ENCODE measurements around the gene LPAR1.

DNA sequence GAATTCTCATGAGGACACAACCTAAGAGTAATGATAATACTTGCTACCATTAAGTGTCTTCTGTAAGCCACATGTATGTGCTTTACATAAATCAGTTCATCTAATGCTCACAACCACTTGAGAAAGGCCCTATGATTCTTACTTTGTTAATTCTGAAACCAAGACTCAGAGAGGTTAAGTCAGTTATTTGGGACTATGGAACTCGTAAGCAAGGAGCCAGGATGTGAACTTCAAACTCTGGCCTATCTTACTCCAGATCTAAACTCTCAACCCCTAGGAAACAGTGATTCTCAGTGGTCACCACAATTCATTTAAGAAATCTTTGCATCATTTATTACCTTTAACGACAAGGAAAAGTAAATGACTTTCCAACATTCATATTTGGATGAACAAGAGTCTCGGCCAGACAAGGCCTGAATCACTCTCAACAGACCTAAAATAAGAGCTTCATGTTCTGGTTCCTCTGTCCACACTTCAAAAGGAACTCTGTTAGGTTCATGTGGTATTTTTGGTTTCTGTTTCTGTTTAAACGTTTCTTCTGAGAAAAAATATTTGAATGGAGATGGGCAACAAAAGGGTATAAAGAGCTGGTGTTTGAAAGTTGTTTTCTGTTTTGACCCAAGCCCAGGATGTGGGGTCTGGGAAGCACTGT, 104.8 kb downstream of the LPAR1 start:
- TF ChIP-seq RNF2 (IDR thresholded peaks at IDR 0.05; ENCODE audit: borderline replicate concordance, low read depth, low read length, missing control alignments, poor library complexity, severe bottlenecking) (no peak), POLR2AphosphoS5 (IDR thresholded peaks at IDR 0.05; ENCODE audit: low read depth, low read length) (no peak), EZH2 (IDR thresholded peaks at IDR 0.05; ENCODE audit: low read depth, low read length, severe bottlenecking) (no peak), RAD21 (IDR thresholded peaks at IDR 0.05 in 1 of 2, conservative IDR thresholded peaks at IDR 0.05 in 1 of 2; ENCODE audit: low read depth in 2 of 2, low read length in 2 of 2) (no peak), GABPA (IDR thresholded peaks at IDR 0.05; ENCODE audit: borderline replicate concordance, insufficient read depth, low read length) (no peak)
- TF ChIP-seq, protein P1, sequence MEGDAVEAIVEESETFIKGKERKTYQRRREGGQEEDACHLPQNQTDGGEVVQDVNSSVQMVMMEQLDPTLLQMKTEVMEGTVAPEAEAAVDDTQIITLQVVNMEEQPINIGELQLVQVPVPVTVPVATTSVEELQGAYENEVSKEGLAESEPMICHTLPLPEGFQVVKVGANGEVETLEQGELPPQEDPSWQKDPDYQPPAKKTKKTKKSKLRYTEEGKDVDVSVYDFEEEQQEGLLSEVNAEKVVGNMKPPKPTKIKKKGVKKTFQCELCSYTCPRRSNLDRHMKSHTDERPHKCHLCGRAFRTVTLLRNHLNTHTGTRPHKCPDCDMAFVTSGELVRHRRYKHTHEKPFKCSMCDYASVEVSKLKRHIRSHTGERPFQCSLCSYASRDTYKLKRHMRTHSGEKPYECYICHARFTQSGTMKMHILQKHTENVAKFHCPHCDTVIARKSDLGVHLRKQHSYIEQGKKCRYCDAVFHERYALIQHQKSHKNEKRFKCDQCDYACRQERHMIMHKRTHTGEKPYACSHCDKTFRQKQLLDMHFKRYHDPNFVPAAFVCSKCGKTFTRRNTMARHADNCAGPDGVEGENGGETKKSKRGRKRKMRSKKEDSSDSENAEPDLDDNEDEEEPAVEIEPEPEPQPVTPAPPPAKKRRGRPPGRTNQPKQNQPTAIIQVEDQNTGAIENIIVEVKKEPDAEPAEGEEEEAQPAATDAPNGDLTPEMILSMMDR (IDR thresholded peaks at IDR 0.05; ENCODE audit: control extremely low read depth in 1 of 3, insufficient read depth in 1 of 3, low read depth in 1 of 3, low read length in 3 of 3) = no peak
- TF ChIP-seq, protein P2, sequence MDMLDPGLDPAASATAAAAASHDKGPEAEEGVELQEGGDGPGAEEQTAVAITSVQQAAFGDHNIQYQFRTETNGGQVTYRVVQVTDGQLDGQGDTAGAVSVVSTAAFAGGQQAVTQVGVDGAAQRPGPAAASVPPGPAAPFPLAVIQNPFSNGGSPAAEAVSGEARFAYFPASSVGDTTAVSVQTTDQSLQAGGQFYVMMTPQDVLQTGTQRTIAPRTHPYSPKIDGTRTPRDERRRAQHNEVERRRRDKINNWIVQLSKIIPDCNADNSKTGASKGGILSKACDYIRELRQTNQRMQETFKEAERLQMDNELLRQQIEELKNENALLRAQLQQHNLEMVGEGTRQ (IDR thresholded peaks at IDR 0.05; ENCODE audit: low read length) = no peak
